Measurements from ENCODE around the gene AK1.

Gene AK1

DNA sequence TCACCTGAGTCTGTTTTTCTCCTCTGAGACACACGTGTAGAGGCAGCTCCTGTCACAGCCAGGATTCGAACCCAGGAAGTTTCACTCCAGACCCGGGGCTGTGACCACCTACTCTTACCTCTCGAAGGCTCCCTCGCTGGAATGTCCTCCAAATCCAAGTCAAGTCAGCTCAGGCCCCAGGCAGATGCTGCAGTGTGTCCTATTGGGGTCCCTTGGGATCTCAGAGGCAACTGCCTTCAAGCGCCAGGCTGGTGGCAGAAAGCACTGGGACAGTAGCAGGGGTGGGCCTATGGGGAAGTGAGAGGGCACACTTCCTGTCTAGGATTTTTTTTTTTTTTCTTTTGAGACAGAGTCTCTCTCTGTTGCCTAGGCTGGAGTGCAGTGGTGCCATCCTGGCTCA, 40.1 kb upstream of the AK1 start:
- DNase-seq (ENCODE audit: low read depth) = no peak
- Histone ChIP-seq H3K9ac (ENCODE audit: low read length) (peak overlapping the region; percentile 80), H3K27me3 (replicated peaks; ENCODE audit: control insufficient read depth, insufficient read depth, low read length) (no peaks in the 10 kb centered on the region), H3K9me3 (ENCODE audit: control insufficient read depth, low read length) (no peaks in the 10 kb centered on the region), H3K4me3 (ENCODE audit: low read length) (peak overlapping the region; percentile 59), H3K36me3 (ENCODE audit: control insufficient read depth, insufficient read depth, low read length, severe bottlenecking) (peaks cover 17% of the 10 kb centered on the region), H3K4me1 (ENCODE audit: control insufficient read depth, insufficient read depth, low read length) (peaks cover 65% of the 10 kb centered on the region)

DNA sequence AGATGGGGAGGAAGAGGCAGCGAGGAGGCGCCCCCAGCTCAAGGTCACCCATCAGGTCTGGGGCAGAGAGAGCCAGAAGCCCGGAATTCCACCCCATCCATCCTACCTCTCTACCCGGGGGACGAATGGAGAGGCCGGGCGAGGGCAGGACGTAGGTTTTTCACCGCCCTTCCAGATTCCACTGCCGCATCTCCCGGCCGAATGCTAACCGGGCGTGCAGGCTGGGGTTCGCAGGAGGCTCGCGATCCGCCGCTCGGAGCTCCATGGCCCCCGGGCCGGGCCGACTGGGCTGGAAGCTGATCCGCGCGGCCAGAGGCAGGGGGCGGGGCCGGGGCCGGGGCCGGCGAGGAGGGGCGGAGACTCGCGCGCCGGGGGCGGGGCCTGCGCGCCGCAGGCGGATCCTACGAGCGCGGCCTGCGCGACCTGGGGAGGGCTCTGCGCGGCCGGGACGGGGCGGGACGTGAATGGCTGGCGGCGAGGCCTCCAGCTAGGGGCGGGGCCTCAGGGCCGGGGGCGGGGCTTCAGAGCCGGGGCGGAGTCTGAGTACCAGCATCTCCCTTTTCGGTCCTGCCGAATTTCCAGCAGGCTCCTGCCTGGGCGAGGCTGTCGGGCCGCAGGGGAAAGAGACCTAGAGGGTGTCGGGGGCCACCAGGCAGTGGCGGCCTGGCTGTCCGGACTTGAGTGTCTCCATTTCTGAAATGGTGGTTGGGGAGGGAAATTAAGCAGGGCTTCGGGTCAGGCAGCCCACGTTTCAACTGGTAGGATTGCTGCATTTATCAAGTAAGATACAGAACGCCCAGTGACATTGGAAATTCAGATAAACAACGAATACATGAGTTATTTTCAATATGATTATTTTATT, 39.5 kb upstream of the AK1 start, which contains the start of gene ST6GALNAC4:
TSS of gene ST6GALNAC4 (minus strand) at position 322 of the 862 bp plus-strand sequence. CDS start 622 bp downstream, outside the sequence.
- Histone ChIP-seq H3K27me3 (replicated peaks; ENCODE audit: control insufficient read depth, insufficient read depth, low read length) (no peaks in the 10 kb centered on the region), H3K4me3 (ENCODE audit: low read length) (peak within 1 kb of the TSS; percentile 97), H3K9me3 (ENCODE audit: control insufficient read depth, low read length) (no peaks in the 10 kb centered on the region), H3K4me1 (ENCODE audit: control insufficient read depth, insufficient read depth, low read length) (peaks cover 64% of the 10 kb centered on the region), H3K36me3 (ENCODE audit: control insufficient read depth, insufficient read depth, low read length, severe bottlenecking) (peaks cover 23% of the 10 kb centered on the region), H3K9ac (ENCODE audit: low read length) (peak within 1 kb of the TSS; percentile 97)
- DNase-seq (ENCODE audit: low read depth) = peak; percentile 98

DNA sequence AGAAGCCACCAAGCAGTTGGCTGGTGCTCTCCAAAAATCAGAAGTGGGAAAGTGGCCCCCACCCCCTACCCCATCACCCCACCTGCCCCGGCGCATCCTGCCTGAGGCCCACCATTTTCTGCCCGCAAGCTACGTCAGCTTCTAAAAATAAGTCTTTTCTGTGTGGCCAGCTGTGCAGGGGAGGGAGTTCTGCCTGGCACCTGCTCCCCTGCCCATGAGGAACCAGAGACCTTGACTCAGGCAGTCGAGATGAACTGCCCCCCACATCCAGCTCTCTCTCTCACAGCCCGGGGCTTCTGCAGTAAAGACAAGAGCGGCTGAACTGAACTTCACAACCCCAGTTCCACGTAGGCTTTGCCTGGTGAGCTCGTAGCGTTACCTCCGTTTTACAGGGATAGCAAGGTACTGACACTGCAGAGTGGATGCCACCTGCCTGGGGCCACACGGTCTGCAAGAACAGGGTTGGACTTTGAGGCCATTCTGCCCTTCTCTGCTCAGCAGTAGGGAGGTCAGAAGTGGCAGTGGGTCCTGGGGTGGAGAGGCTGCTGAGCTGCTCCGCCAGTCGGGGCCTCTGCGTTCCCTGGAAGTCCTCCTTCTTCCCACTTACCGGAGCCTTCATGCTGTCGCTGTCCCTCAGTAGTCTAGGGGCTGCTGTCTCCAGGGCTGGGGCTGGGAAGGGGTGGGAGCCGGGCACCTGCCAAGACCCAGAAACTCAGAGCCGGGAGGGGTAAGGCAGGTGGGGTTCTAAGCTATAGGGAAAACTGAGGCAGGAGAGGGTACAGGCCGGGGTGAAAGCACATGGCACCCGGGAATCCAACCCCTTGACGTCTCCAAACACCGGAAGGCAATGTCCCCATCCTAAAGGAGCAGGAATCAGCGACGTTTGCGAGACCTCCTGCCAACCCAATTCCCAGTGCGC, 38.6 kb upstream of the AK1 start:
- Histone ChIP-seq H3K27me3 (replicated peaks; ENCODE audit: control insufficient read depth, insufficient read depth, low read length) (no peaks in the 10 kb centered on the region), H3K4me3 (ENCODE audit: low read length) (peak overlapping the region; percentile 97), H3K9me3 (ENCODE audit: control insufficient read depth, low read length) (no peaks in the 10 kb centered on the region), H3K9ac (ENCODE audit: low read length) (peak overlapping the region; percentile 97), H3K36me3 (ENCODE audit: control insufficient read depth, insufficient read depth, low read length, severe bottlenecking) (peaks cover 31% of the 10 kb centered on the region), H3K4me1 (ENCODE audit: control insufficient read depth, insufficient read depth, low read length) (peaks cover 57% of the 10 kb centered on the region)
- no peak for DNase-seq (ENCODE audit: low read depth)

DNA sequence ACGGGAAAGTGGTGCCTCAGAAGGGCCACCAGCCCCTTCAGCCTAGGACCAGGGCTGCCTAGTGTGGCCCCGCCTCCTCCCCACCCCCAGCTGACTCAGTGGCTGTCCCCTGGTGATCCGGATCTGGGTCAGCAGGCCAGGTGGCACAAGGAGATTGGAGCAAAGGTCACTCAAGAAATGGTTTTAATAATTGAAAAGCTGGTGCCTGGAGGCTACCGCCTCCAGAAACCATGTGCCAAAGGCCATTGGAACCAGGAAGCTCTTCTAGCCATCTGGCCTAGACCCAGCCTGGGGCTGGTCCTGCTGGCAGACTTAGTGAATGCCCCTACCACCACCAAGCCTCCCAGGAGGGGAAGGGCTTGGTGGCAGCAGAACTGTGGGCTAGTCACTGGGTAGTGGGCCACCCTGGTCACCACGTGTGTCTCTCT, 37.9 kb upstream of the AK1 start:
- H3K36me3 ChIP-seq (ENCODE audit: control insufficient read depth, insufficient read depth, low read length, severe bottlenecking) = peaks cover 38% of the 10 kb centered on the region
- no peak for DNase-seq (ENCODE audit: low read depth)
- peak overlapping the region; percentile 97 for H3K4me3 ChIP-seq (ENCODE audit: low read length)
- no peaks in the 10 kb centered on the region for H3K9me3 ChIP-seq (ENCODE audit: control insufficient read depth, low read length)
- peak overlapping the region; percentile 97 for H3K9ac ChIP-seq (ENCODE audit: low read length)
- peaks cover 53% of the 10 kb centered on the region for H3K4me1 ChIP-seq (ENCODE audit: control insufficient read depth, insufficient read depth, low read length)
- H3K27me3 ChIP-seq (replicated peaks; ENCODE audit: control insufficient read depth, insufficient read depth, low read length) = no peaks in the 10 kb centered on the region

DNA sequence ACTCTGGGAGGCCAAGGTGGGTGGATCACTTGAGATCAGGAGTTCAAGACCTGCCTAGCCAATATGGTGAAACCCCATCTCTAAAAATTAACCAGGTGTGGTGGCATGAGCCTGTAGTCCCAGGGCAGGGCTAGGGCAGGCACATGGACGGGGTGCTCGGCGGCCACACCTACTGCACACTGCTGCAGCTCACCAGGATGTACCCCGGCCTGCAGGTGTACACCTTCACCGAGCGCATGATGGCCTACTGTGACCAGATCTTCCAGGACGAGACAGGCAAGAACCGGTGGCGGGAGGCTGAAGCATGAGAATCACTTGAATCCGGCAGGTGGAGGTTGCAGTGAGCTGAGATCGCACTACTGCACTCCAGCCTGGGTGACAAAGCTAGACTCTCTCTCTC, 36.2 kb upstream of the AK1 start:
- Histone ChIP-seq H3K36me3 (ENCODE audit: control insufficient read depth, insufficient read depth, low read length, severe bottlenecking) (peaks cover 50% of the 10 kb centered on the region), H3K4me3 (ENCODE audit: low read length) (no peak overlapping the region), H3K9me3 (ENCODE audit: control insufficient read depth, low read length) (no peaks in the 10 kb centered on the region), H3K27me3 (replicated peaks; ENCODE audit: control insufficient read depth, insufficient read depth, low read length) (no peaks in the 10 kb centered on the region), H3K4me1 (ENCODE audit: control insufficient read depth, insufficient read depth, low read length) (peaks cover 38% of the 10 kb centered on the region), H3K9ac (ENCODE audit: low read length) (no peak overlapping the region)
- no peak for DNase-seq (ENCODE audit: low read depth)

DNA sequence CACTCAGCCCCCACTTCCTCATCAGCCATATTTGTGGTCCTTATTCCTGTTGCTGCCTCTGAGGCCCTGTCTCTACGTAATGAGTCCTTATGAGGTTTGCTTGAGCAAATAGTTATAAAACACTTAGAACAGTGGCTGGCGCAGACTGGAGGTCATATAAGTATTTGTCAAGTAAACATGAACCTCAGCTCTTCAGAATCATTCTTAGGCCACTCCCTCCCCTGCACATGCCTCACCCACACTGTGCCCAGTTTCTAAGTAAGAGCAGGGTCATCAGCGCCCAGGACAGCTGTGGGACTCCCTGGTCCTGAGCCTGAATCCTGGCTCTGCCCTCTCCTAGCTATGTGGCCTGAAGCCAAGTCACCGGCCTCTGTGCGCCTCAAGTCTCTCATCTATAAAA, 35.4 kb upstream of the AK1 start:
- H3K27me3 ChIP-seq (replicated peaks; ENCODE audit: control insufficient read depth, insufficient read depth, low read length) = no peaks in the 10 kb centered on the region
- no peak for DNase-seq (ENCODE audit: low read depth)
- H3K4me3 ChIP-seq (ENCODE audit: low read length) = no peak overlapping the region
- peak overlapping the region; percentile 45 for H3K9ac ChIP-seq (ENCODE audit: low read length)
- peaks cover 30% of the 10 kb centered on the region for H3K4me1 ChIP-seq (ENCODE audit: control insufficient read depth, insufficient read depth, low read length)
- H3K9me3 ChIP-seq (ENCODE audit: control insufficient read depth, low read length) = no peaks in the 10 kb centered on the region
- H3K36me3 ChIP-seq (ENCODE audit: control insufficient read depth, insufficient read depth, low read length, severe bottlenecking) = peaks cover 58% of the 10 kb centered on the region

DNA sequence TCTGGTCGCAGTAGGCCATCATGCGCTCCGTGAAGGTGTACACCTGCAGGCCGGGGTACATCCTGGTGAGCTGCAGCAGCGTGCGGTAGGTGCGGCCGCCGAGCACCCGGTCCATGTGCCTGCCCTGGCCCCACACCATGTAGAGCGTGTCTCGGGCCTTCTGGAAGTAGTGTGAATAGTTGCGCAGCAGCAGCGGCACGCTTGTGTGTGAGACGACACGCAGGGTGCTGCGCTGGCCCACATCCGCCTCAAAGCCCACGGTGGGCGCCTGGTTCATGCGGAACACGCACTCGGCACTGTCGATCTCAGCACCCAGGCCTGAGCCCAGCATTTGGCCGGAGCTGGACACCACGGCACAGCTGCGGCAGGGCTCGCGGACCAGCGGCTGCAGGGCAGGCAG, 34.8 kb upstream of the AK1 start:
- H3K9me3 ChIP-seq (ENCODE audit: control insufficient read depth, low read length) = no peaks in the 10 kb centered on the region
- H3K36me3 ChIP-seq (ENCODE audit: control insufficient read depth, insufficient read depth, low read length, severe bottlenecking) = peaks cover 61% of the 10 kb centered on the region
- H3K4me1 ChIP-seq (ENCODE audit: control insufficient read depth, insufficient read depth, low read length) = peaks cover 26% of the 10 kb centered on the region
- no peak overlapping the region for H3K9ac ChIP-seq (ENCODE audit: low read length)
- H3K4me3 ChIP-seq (ENCODE audit: low read length) = no peak overlapping the region
- DNase-seq (ENCODE audit: low read depth) = no peak
- no peaks in the 10 kb centered on the region for H3K27me3 ChIP-seq (replicated peaks; ENCODE audit: control insufficient read depth, insufficient read depth, low read length)

DNA sequence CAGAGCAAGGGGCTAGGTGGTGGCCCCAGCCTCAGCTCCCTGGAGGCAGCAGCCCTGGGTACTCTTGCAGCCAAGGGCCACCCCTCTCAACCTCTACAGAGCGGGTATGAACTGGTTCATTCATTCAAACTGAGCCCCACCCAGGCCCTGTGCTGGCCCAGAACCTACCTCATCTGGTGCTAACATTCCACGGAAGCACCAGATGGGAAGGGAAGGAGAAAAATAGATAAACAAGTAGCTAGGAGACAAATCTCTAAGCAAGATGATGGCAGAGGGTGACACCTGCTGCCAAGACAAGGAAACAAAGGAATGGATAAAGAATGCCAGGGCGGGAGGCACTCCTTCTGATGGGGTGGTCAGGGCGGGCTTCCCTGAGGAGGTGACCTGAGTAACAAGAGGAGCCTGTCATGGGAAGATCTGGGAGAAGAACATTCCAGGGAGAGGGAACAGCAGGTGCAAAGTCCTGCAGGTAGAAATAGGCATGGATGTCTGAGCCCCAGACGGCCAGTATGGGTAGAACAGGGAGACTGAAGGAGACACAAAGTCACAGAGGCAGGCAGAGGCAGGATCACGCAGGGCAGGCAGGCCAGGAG, 33.2 kb upstream of the AK1 start:
- peaks cover 61% of the 10 kb centered on the region for H3K36me3 ChIP-seq (ENCODE audit: control insufficient read depth, insufficient read depth, low read length, severe bottlenecking)
- no peak overlapping the region for H3K9ac ChIP-seq (ENCODE audit: low read length)
- DNase-seq (ENCODE audit: low read depth) = peak; percentile 27
- no peaks in the 10 kb centered on the region for H3K27me3 ChIP-seq (replicated peaks; ENCODE audit: control insufficient read depth, insufficient read depth, low read length)
- peaks cover 36% of the 10 kb centered on the region for H3K4me1 ChIP-seq (ENCODE audit: control insufficient read depth, insufficient read depth, low read length)
- no peaks in the 10 kb centered on the region for H3K9me3 ChIP-seq (ENCODE audit: control insufficient read depth, low read length)
- no peak overlapping the region for H3K4me3 ChIP-seq (ENCODE audit: low read length)

DNA sequence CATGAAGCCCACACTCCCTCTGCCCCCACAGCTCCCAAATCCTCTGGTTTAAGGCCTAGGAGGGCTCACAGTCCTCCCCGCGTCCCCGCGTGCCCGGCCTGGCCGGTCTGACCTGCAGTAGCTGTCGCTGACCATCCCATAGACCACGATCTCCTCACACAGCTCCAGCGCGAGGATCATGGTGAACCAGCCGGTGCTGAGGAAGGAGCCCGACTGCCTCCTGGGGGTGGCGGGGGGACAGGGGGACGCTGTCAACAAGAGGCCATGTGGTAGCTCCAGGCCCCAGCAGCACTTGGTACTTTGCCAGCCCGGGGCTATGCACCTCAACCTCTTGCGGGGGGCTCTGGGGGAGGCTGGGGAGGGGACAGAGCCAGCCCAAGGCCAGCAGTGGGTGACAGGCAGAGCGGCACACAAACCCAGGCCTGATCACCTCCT, 32.4 kb upstream of the AK1 start:
- Histone ChIP-seq H3K9ac (ENCODE audit: low read length) (no peak overlapping the region), H3K4me3 (ENCODE audit: low read length) (no peak overlapping the region), H3K27me3 (replicated peaks; ENCODE audit: control insufficient read depth, insufficient read depth, low read length) (no peaks in the 10 kb centered on the region), H3K4me1 (ENCODE audit: control insufficient read depth, insufficient read depth, low read length) (peaks cover 36% of the 10 kb centered on the region), H3K9me3 (ENCODE audit: control insufficient read depth, low read length) (no peaks in the 10 kb centered on the region), H3K36me3 (ENCODE audit: control insufficient read depth, insufficient read depth, low read length, severe bottlenecking) (peaks cover 61% of the 10 kb centered on the region)
- no peak for DNase-seq (ENCODE audit: low read depth)

DNA sequence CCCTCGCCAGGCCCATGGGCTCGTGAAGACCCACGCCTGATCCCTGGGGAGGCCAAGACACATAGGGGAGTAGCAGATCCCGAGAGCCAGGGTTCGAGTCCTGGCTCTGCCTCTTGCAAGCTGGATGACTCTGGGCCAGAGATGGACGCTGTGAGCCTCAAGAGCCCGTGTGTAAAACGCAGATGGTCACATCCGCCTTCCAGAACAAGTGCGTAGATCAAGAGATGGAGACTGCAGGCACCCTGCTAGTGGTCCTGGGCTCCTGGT, 31.1 kb upstream of the AK1 start:
- Histone ChIP-seq H3K9ac (ENCODE audit: low read length) (no peak overlapping the region), H3K36me3 (ENCODE audit: control insufficient read depth, insufficient read depth, low read length, severe bottlenecking) (peaks cover 54% of the 10 kb centered on the region), H3K27me3 (replicated peaks; ENCODE audit: control insufficient read depth, insufficient read depth, low read length) (no peaks in the 10 kb centered on the region), H3K4me3 (ENCODE audit: low read length) (no peak overlapping the region), H3K9me3 (ENCODE audit: control insufficient read depth, low read length) (no peaks in the 10 kb centered on the region), H3K4me1 (ENCODE audit: control insufficient read depth, insufficient read depth, low read length) (peaks cover 45% of the 10 kb centered on the region)
- no peak for DNase-seq (ENCODE audit: low read depth)

Measured in adipocyte (in vitro differentiated cells).